GM23338 (cell line): Measurements from ENCODE around the gene PAX3. TPM values are rescaled to one million over a fixed set of nuclear protein-coding genes. Genes with fewer than 3 reads are reported as not detected.

Source experiments
- ATAC-seq: fragments of 200-7000 bp; cut with Tn5 transposase; 3 replicates; pipeline ENCODE4 v1.9.1; 2020
- DNase-seq: peaks from one replicate; pipeline ENCODE4 v3.0.0-alpha.2; 2015; ENCODE audit warnings: low spot score
- H2AFZ ChIP-seq: fragments of 200-600 bp; sonication (generic); 2 replicates; pipeline ENCODE4 v1.8.0; 2016; ENCODE audit warnings: antibody characterized with exemption, mild to moderate bottlenecking, moderate library complexity
- H3F3A ChIP-seq: fragments of 200-600 bp; sonication (generic); replicated peaks from 2 replicates; pipeline ENCODE4 v1.8.0; 2017; ENCODE audit warnings: antibody characterized with exemption, mixed run types, low read depth
- H3K27ac ChIP-seq: fragments of 200-600 bp; sonication (generic); 2 replicates; pipeline ENCODE4 v1.6.1; 2016; ENCODE audit warnings: low read depth
- H3K27me3 ChIP-seq: fragments of 200-600 bp; sonication (generic); 2 replicates; pipeline ENCODE4 v1.8.0; 2016; ENCODE audit warnings: mild to moderate bottlenecking, mixed run types, moderate library complexity; ENCODE audit not compliant: insufficient read depth
- H3K36me3 ChIP-seq: fragments of 200-600 bp; sonication (generic); 2 replicates; pipeline ENCODE4 v1.8.0; 2016; ENCODE audit warnings: mild to moderate bottlenecking; ENCODE audit not compliant: insufficient read depth
- H3K4me1 ChIP-seq: fragments of 200-600 bp; sonication (generic); 2 replicates; pipeline ENCODE4 v1.8.0; 2016; ENCODE audit warnings: mild to moderate bottlenecking, moderate library complexity; ENCODE audit not compliant: insufficient read depth
- H3K4me2 ChIP-seq: fragments of 200-600 bp; sonication (generic); 2 replicates; pipeline ENCODE4 v1.7.1; 2017; ENCODE audit warnings: mixed run types
- H3K4me3 ChIP-seq: fragments of 200-600 bp; sonication (generic); 2 replicates; pipeline ENCODE4 v1.6.1; 2016; ENCODE audit warnings: mixed run types
- H3K79me2 ChIP-seq: fragments of 200-600 bp; sonication (generic); replicated peaks from 2 replicates; pipeline ENCODE4 v1.8.0; 2017; ENCODE audit warnings: mild to moderate bottlenecking; ENCODE audit not compliant: insufficient read depth
- H3K9me2 ChIP-seq: fragments of 200-600 bp; sonication (generic); 2 replicates; pipeline ENCODE4 v1.8.0; 2017; ENCODE audit not compliant: insufficient read depth
- H4K20me1 ChIP-seq: fragments of 200-600 bp; sonication (generic); replicated peaks from 2 replicates; pipeline ENCODE4 v1.8.0; 2017; ENCODE audit warnings: mild to moderate bottlenecking; ENCODE audit not compliant: insufficient read depth
- H3K27ac Mint-ChIP-seq: 2 replicates; pipeline ENCODE4 v1.8.0; 2020; ENCODE audit warnings: inconsistent platforms, mild to moderate bottlenecking, moderate library complexity, mixed read lengths
- H3K27me3 Mint-ChIP-seq: 3 replicates; pipeline ENCODE4 v1.8.0; 2022; ENCODE audit warnings: low read depth, mild to moderate bottlenecking, moderate library complexity, mixed read lengths, inconsistent platforms; ENCODE audit not compliant: insufficient read depth, poor library complexity
- H3K36me3 Mint-ChIP-seq: 3 replicates; pipeline ENCODE4 v1.8.0; 2021; ENCODE audit warnings: low read depth, mild to moderate bottlenecking, inconsistent platforms, moderate library complexity, mixed read lengths
- H3K4me1 Mint-ChIP-seq: 3 replicates; pipeline ENCODE4 v1.8.0; 2020; ENCODE audit warnings: mild to moderate bottlenecking, inconsistent platforms, mixed read lengths
- H3K4me3 Mint-ChIP-seq: 3 replicates; pipeline ENCODE4 v1.8.0; 2021; ENCODE audit warnings: moderate library complexity, mild to moderate bottlenecking, inconsistent platforms, mixed read lengths
- H3K9me3 Mint-ChIP-seq: 3 replicates; pipeline ENCODE4 v1.8.0; 2020; ENCODE audit warnings: moderate library complexity, mild to moderate bottlenecking, inconsistent platforms, mixed read lengths
- CREB1 ChIP-seq: fragments of 250-450 bp; sonication (Bioruptor Pico); IDR thresholded peaks from 2 replicates; pipeline ENCODE4 v1.5.0; 2020; ENCODE audit warnings: low read depth, mild to moderate bottlenecking, moderate library complexity
- CTCF ChIP-seq, 2 experiments: fragments of 200-600 bp in 1 of 2; sonication (generic) in 1 of 2; conservative IDR thresholded peaks; 2 replicates each; pipeline versions ENCODE4 v1.5.1 to v1.6.1; 2016 to 2017; ENCODE audit warnings: antibody characterized with exemption in 2 of 2, low read depth in 2 of 2, mild to moderate bottlenecking in 2 of 2, moderate library complexity in 1 of 2
- ETS1 ChIP-seq: IDR thresholded peaks from 2 replicates; pipeline ENCODE4 v1.6.1; 2016; ENCODE audit warnings: antibody characterized with exemption
- EZH2 ChIP-seq: fragments of 200-600 bp; sonication (generic); IDR thresholded peaks from one replicate; pipeline ENCODE4 v1.8.0; 2017; ENCODE audit warnings: antibody characterized with exemption, mild to moderate bottlenecking, low read depth; ENCODE audit not compliant: unreplicated experiment
- EZH2phosphoT487 ChIP-seq: fragments of 200-600 bp; sonication (generic); IDR thresholded peaks from one replicate; pipeline ENCODE4 v1.8.1; 2018; ENCODE audit warnings: antibody characterized with exemption; ENCODE audit not compliant: unreplicated experiment
- JUNB ChIP-seq: IDR thresholded peaks from one replicate; pipeline ENCODE4 v1.6.1; 2016; ENCODE audit warnings: antibody characterized with exemption; ENCODE audit not compliant: unreplicated experiment
- NANOG ChIP-seq: IDR thresholded peaks from 2 replicates; pipeline ENCODE4 v1.6.1; 2016; ENCODE audit warnings: antibody characterized with exemption, borderline replicate concordance
- POLR2AphosphoS5 ChIP-seq: IDR thresholded peaks from 2 replicates; pipeline ENCODE4 v1.6.1; 2016; ENCODE audit warnings: antibody characterized with exemption, low read depth
- REST ChIP-seq: IDR thresholded peaks from one replicate; pipeline ENCODE4 v1.6.1; 2018; ENCODE audit warnings: antibody characterized with exemption; ENCODE audit not compliant: unreplicated experiment
- STAT1 ChIP-seq: IDR thresholded peaks from one replicate; pipeline ENCODE4 v1.6.1; 2016; ENCODE audit warnings: antibody characterized with exemption; ENCODE audit not compliant: unreplicated experiment
- ZNF114 ChIP-seq: fragments of 250-450 bp; sonication (Bioruptor Pico); IDR thresholded peaks from 2 replicates; pipeline ENCODE4 v1.5.0; 2020; ENCODE audit warnings: mild to moderate bottlenecking, moderate library complexity
- ZNF331 ChIP-seq: fragments of 250-450 bp; sonication (Bioruptor Pico); IDR thresholded peaks from 2 replicates; pipeline ENCODE4 v1.5.0; 2020; ENCODE audit warnings: low read depth, mild to moderate bottlenecking, moderate library complexity
- ZNF462 ChIP-seq: fragments of 250-450 bp; sonication (Bioruptor Pico); IDR thresholded peaks from 2 replicates; pipeline ENCODE4 v1.5.0; 2020; ENCODE audit warnings: mild to moderate bottlenecking, moderate library complexity
- polyA plus RNA-seq: library from polyadenylated mRNA; unstranded; fragments of >200 nt; fragmentation: Nextera tagmentation; extraction: Ambion mirVana; gene quantifications from 2 replicates; pipeline ENCODE4 v1.2.1, GENCODE V29; 2016
- total RNA-seq: library from RNA; depleted of rRNA; stranded (reverse); fragments of >200 nt; shearing (Covaris generic); gene quantifications from 2 replicates; pipeline ENCODE4 v1.2.3, GENCODE V29; 2014

PAX3 gene
- total and polyA plus RNA-seq, 2 experiments from 2014 or later = not detected

GRCh38 chr2:222281506-222281905 lies 17.3 kb downstream of the PAX3 start:
- Mint-ChIP-seq H3K9me3 (no peaks in the 10 kb centered on the region), H3K27me3 (peaks cover 35% of the 10 kb centered on the region), H3K27ac (no peak overlapping the region), H3K36me3 (no peaks in the 10 kb centered on the region), H3K4me1 (peaks cover 16% of the 10 kb centered on the region), H3K4me3 (no peak overlapping the region)
- H4K20me1 ChIP-seq = no peaks in the 10 kb centered on the region
- peaks cover 46% of the 10 kb centered on the region for H3K27me3 ChIP-seq
- no peak for ATAC-seq
- no peak overlapping the region for H3K4me2 ChIP-seq
- no peaks in the 10 kb centered on the region for H3K9me2 ChIP-seq
- no peaks in the 10 kb centered on the region for H3K79me2 ChIP-seq
- H2AFZ ChIP-seq = no peak overlapping the region; the same call in 1 of the 2 replicates
- H3K4me1 ChIP-seq = peaks cover 6% of the 10 kb centered on the region; the same call in 1 of the 2 replicates
- no peak overlapping the region for H3K27ac ChIP-seq
- H3K4me3 ChIP-seq = no peak overlapping the region
- H3F3A ChIP-seq = no peaks in the 10 kb centered on the region
- TF ChIP-seq REST (no peak), ZNF331 (CRISPR knock-in tag) (no peak), ETS1 (no peak), STAT1 (no peak), CTCF (conservative IDR thresholded peaks at IDR 0.05; ENCODE audit: low read depth in 2 of 2) (no peak), NANOG (no peak), ZNF462 (CRISPR knock-in tag) (no peak), ZNF114 (CRISPR knock-in tag) (no peak), JUNB (no peak), CREB1 (CRISPR knock-in tag) (no peak), POLR2AphosphoS5 (no peak), EZH2phosphoT487 (no peak), EZH2 (no peak)
- no peaks in the 10 kb centered on the region for H3K36me3 ChIP-seq
- no peak for DNase-seq
